K562 (cell line): ENCODE results near the gene ISG20L2. TPM values are rescaled to one million over a fixed set of nuclear protein-coding genes. Genes with fewer than 3 reads are reported as not detected.
A peak's percentile ranks its signal among the peaks of the same experiment; 100 is the strongest.

Source experiments
- ATAC-seq: fragments of 200-7000 bp; cut with Tn5 transposase; 3 replicates; pipeline ENCODE4 v1.9.1; 2020; ENCODE audit warnings: moderate library complexity
- BruUV-seq: library from RNA; stranded (reverse); fragments of 400-500 nt; replicated peaks from 2 replicates; lab custom pipeline; 2021; lab: Mats Ljungman, UMichigan
- CTCF ChIA-PET: fragments of 300-600 bp; formaldehyde crosslinking; extraction: SDS; loops from one replicate; lab custom pipeline; 2021; ENCODE audit warnings: low intra/inter-chr PET ratio; lab: Yijun Ruan, JAX
- POLR2A ChIA-PET: fragments of 300-600, 350-650 bp; sonication (Branson Sonifier 250); formaldehyde crosslinking; extraction: SDS; loops from one replicate; lab custom pipeline; 2021; ENCODE audit warnings: antibody characterized with exemption, inconsistent platforms; lab: Yijun Ruan, JAX
- DNase-seq, 4 experiments: peaks; one replicate each; pipeline versions ENCODE4 v3.0.0 to v3.0.0-alpha.2; 2011 to 2018; ENCODE audit warnings: low spot score in 3 of 4, mixed read lengths in 3 of 4; ENCODE audit errors: extremely low read depth in 1 of 4
- FAIRE-seq: peaks from 2 replicates; lab custom pipeline; 2011; peaks lifted over from hg19 to GRCh38; lab: Jason Lieb, UNC
- H2AFZ ChIP-seq: 2 replicates; pipeline ENCODE4 v1.6.0; 2011; ENCODE audit warnings: low read depth, low read length, control low read depth, inconsistent platforms
- H3K27ac ChIP-seq: fragments of 200-600 bp; 3 replicates; pipeline ENCODE4 v1.8.0; 2011; ENCODE audit warnings: low read depth, mild to moderate bottlenecking, control low read depth, inconsistent platforms, low read length, moderate library complexity, mixed read lengths; ENCODE audit errors: extremely low read depth
- H3K27me3 ChIP-seq, 2 experiments: fragments of 300-600 bp in 1 of 2; 2 replicates in 1 of 2; 3 replicates in 1 of 2; pipeline versions ENCODE4 v1.6.0 to v1.8.0; 2011; ENCODE audit warnings: inconsistent platforms in 2 of 2, low read length in 2 of 2, mild to moderate bottlenecking in 1 of 2, mixed read lengths in 1 of 2, moderate library complexity in 1 of 2; ENCODE audit not compliant: control insufficient read depth in 2 of 2, insufficient read depth in 2 of 2
- H3K36me3 ChIP-seq: fragments of 300-600 bp; 3 replicates; pipeline ENCODE4 v1.8.0; 2011; ENCODE audit warnings: mild to moderate bottlenecking, low read length, inconsistent platforms; ENCODE audit not compliant: control insufficient read depth, insufficient read depth
- H3K4me1 ChIP-seq, 2 experiments: fragments of 200-600 bp in 1 of 2; replicated peaks in 1 of 2; 2 replicates in 1 of 2; 3 replicates in 1 of 2; pipeline versions ENCODE4 v1.5.1 to v1.8.0; 2011; ENCODE audit warnings: inconsistent platforms in 2 of 2, low read length in 2 of 2, mild to moderate bottlenecking in 1 of 2, mixed read lengths in 1 of 2, moderate library complexity in 1 of 2; ENCODE audit not compliant: control insufficient read depth in 2 of 2, insufficient read depth in 2 of 2
- H3K4me2 ChIP-seq: 2 replicates; pipeline ENCODE4 v1.6.1; 2011; ENCODE audit warnings: low read length, control low read depth, inconsistent platforms, mixed read lengths; ENCODE audit not compliant: insufficient read depth
- H3K4me3 ChIP-seq: fragments of 200-600 bp; sonication (generic), shearing (Covaris generic); 2 replicates; pipeline ENCODE4 v1.5.1; 2016; ENCODE audit warnings: control low read depth, inconsistent platforms
- H3K79me2 ChIP-seq: fragments of 200-600 bp; 3 replicates; pipeline ENCODE4 v1.8.0; 2011; ENCODE audit warnings: low read length, inconsistent platforms; ENCODE audit not compliant: control insufficient read depth, insufficient read depth
- H3K9ac ChIP-seq, 2 experiments: 2 replicates each; pipeline versions ENCODE4 v1.6.0 to v1.6.1; 2011; ENCODE audit warnings: low read depth in 2 of 2, low read length in 2 of 2, control low read depth in 1 of 2, inconsistent platforms in 1 of 2, mild to moderate bottlenecking in 1 of 2, mixed read lengths in 1 of 2; ENCODE audit not compliant: insufficient read depth in 1 of 2
- H3K9me1 ChIP-seq: one replicate; pipeline ENCODE4 v1.6.0; 2011; ENCODE audit warnings: inconsistent platforms, mild to moderate bottlenecking, low read length, moderate library complexity; ENCODE audit not compliant: control insufficient read depth, insufficient read depth
- H3K9me3 ChIP-seq: replicated peaks from 2 replicates; pipeline ENCODE4 v1.5.1; 2011; ENCODE audit warnings: low read depth, low read length, inconsistent platforms; ENCODE audit not compliant: control insufficient read depth, insufficient read depth
- H4K20me1 ChIP-seq: replicated peaks from 2 replicates; pipeline ENCODE4 v1.6.1; 2011; ENCODE audit warnings: low read length, inconsistent platforms, mixed read lengths; ENCODE audit not compliant: control insufficient read depth, insufficient read depth
- AFF4 ChIP-seq: sonication (generic); formaldehyde crosslinking; IDR thresholded peaks from 2 replicates; pipeline ENCODE4 v1.8.0; 2023; ENCODE audit warnings: mild to moderate bottlenecking, missing genetic modification reagents
- ELF2 ChIP-seq: fragments of 250-450 bp; sonication (Bioruptor Pico); IDR thresholded peaks from 2 replicates; pipeline ENCODE4 v1.5.0; 2021; ENCODE audit warnings: mild to moderate bottlenecking
- FIP1L1 ChIP-seq: fragments of 200-400 bp; formaldehyde crosslinking; IDR thresholded peaks from 2 replicates; pipeline ENCODE4 v1.6.1; 2018; ENCODE audit warnings: mild to moderate bottlenecking, low read depth, low read length; ENCODE audit not compliant: poor library complexity, severe bottlenecking
- HDGF ChIP-seq: fragments of 450-650 bp; IDR thresholded peaks from 2 replicates; pipeline ENCODE4 v1.6.1; 2016
- KDM4B ChIP-seq, 2 experiments: fragments of 450-650 bp in 1 of 2; sonication (generic) in 1 of 2; IDR thresholded peaks; 2 replicates each; pipeline ENCODE4 v1.6.1; 2016 to 2017; ENCODE audit warnings: borderline replicate concordance in 2 of 2, antibody characterized with exemption in 1 of 2, low read depth in 1 of 2, mild to moderate bottlenecking in 1 of 2
- MYC ChIP-seq, 2 experiments: fragments of 250-450 bp in 1 of 2; sonication (Bioruptor Pico) in 1 of 2; IDR thresholded peaks; 2 replicates each; pipeline versions ENCODE4 v1.5.1 to v1.6.1; 2012 to 2021; ENCODE audit warnings: low read depth in 2 of 2, borderline replicate concordance in 1 of 2, improper control_type of control experiment in 1 of 2, low read length in 1 of 2, mild to moderate bottlenecking in 1 of 2, moderate library complexity in 1 of 2
- NFE2 ChIP-seq: IDR thresholded peaks from 2 replicates; pipeline ENCODE4 v1.6.1; 2014; ENCODE audit warnings: antibody characterized with exemption, low read depth
- NR3C1 ChIP-seq: sonication (generic); formaldehyde crosslinking; IDR thresholded peaks from 2 replicates; pipeline ENCODE4 v1.8.1; 2022; ENCODE audit warnings: missing genetic modification reagents
- PREB ChIP-seq: sonication (generic); formaldehyde crosslinking; IDR thresholded peaks from 2 replicates; pipeline ENCODE4 v1.8.1; 2023; ENCODE audit warnings: mild to moderate bottlenecking, missing genetic modification reagents
- SMAD1 ChIP-seq: fragments of 150-350 bp; IDR thresholded peaks from 2 replicates; pipeline ENCODE4 v1.6.1; 2014; ENCODE audit warnings: low read length, low read depth; ENCODE audit not compliant: partially characterized antibody
- ZNF143 ChIP-seq: sonication (generic); formaldehyde crosslinking; IDR thresholded peaks from 2 replicates; pipeline ENCODE4 v1.9.0; 2022; ENCODE audit warnings: mild to moderate bottlenecking, missing genetic modification reagents
- ZNF41 ChIP-seq: fragments of 250-450 bp; sonication (Bioruptor Pico); conservative IDR thresholded peaks from 2 replicates; pipeline ENCODE4 v1.4.0; 2020; ENCODE audit warnings: mild to moderate bottlenecking
- ZNF57 ChIP-seq: fragments of 450-650 bp; formaldehyde crosslinking; IDR thresholded peaks from 2 replicates; pipeline ENCODE4 v1.4.0; 2020; ENCODE audit warnings: mild to moderate bottlenecking, moderate library complexity
- ZNF740 ChIP-seq, 3 experiments: fragments of 200-800 bp in 1 of 3; sonication (Bioruptor generic) in 1 of 3; sonication (generic) in 1 of 3; formaldehyde crosslinking in 1 of 3; IDR thresholded peaks; 2 replicates each; pipeline versions ENCODE4 v1.6.1 to v1.8.0; 2016 to 2022; ENCODE audit warnings: mild to moderate bottlenecking in 2 of 3, missing compliant biosample characterization in 2 of 3, missing genetic modification characterization in 2 of 3, missing genetic modification reagents in 1 of 3
- WGBS: fragments of 100-300 bp; shearing (Covaris generic); methylation state at CpG from one replicate; pipeline ENCODE4 v1.1.6; 2016; ENCODE audit warnings: low coverage, mixed read lengths; ENCODE audit not compliant: insufficient coverage; ENCODE audit errors: missing lambda C conversion rate; 5-methylcytosine and 5-hydroxymethylcytosine counted together
- in situ Hi-C: fragments of 300-500 bp; cut with MboI; formaldehyde crosslinking; loops from 4 replicates; pipeline ENCODE4 v1.15.0; 2018; ENCODE audit warnings: inconsistent platforms, mixed read lengths
- intact Hi-C: fragments of 100-400 bp; cut with micrococcal nuclease; formaldehyde crosslinking; loops from 2 replicates; pipeline ENCODE4 v1.14.2; 2022
- polyA plus RNA-seq, 8 experiments: library from polyadenylated mRNA; depleted of rRNA in 4 of 8; stranded (reverse) in 5 of 8; unstranded in 3 of 8; fragments of >200 nt; fragmentation: Nextera tagmentation in 2 of 8; fragmentation: Illumina TruSeq in 1 of 8; extraction: Ambion mirVana in 2 of 8; extraction: Trizol in 1 of 8; gene quantifications; 2 replicates each; pipeline versions ENCODE4 v1.2.1 to v1.2.3, GENCODE V29; 2011 to 2014; ENCODE audit warnings: inconsistent platforms in 1 of 8, missing spikeins in 1 of 8
- total RNA-seq, 7 experiments: library from RNA; depleted of rRNA in 6 of 7; stranded (reverse); fragments of >200 nt in 6 of 7; fragmentation: Illumina TruSeq in 2 of 7; extraction: Trizol in 2 of 7; gene quantifications; 2 replicates each; pipeline versions ENCODE4 v1.2.1 to v1.2.3, GENCODE V29; 2011 to 2021; ENCODE audit warnings: low replicate concordance in 1 of 7

Gene ISG20L2
- total and polyA plus RNA-seq, 9 of the 15 experiments (the other 6 are each of a cell fraction or from before 2014, with no cell fraction given), result 21.3 to 130 (median 50.3) TPM

- Histone ChIP-seq H3K4me2 (peak overlapping the region; percentile 87), H3K4me1 (peaks cover 7 to 26% of the 10 kb centered on the region in 2 experiments; a peak in 4 of 5 replicates), H3K9me3 (no peaks in the 10 kb centered on the region), H3K79me2 (no peaks in the 10 kb centered on the region), H3K36me3 (no peaks in the 10 kb centered on the region), H3K4me3 (peak overlapping the region; percentile 47; the same call in 1 of the 2 replicates), H3K27me3 (no peaks in the 10 kb centered on the region), H4K20me1 (no peaks in the 10 kb centered on the region), H3K27ac (peak overlapping the region; percentile 30; the same call in 1 of the 3 replicates), H3K9ac (peak overlapping the region; percentile 64 to 87), H2AFZ (peak overlapping the region; percentile 99), H3K9me1 (no peaks in the 10 kb centered on the region)
- in situ Hi-C loops, result no loop called here
- intact Hi-C loops, result loop anchor here (1.0 kb wide), 2 partner anchors 18 to 19 kb away; no protein-coding TSS in a partner anchor
- BruUV-seq, result no TSS peak
- peak in 3 of 4 experiments; percentile 33 to 51 (median 48) for DNase-seq
- peak; percentile 12 for ATAC-seq
- ChIA-PET POLR2A (interaction anchor here (0.5 to 3.0 kb wide), 11 partner anchors 8 to 541 kb away, joined by 3 to 21 read pairs (median 5); partner anchors contain the start of genes METTL25B and MRPL24), CTCF (interaction anchor here (0.8 to 4.4 kb wide), 5 partner anchors 14 to 47 kb away, joined by 3 to 64 read pairs (median 9); no protein-coding TSS in a partner anchor)
- WGBS, result 22% methylated on average over 19 of the region's 29 CpGs
- FAIRE-seq, result no peak
- TF ChIP-seq NR3C1 (CRISPR knock-in tag) (no peak), ZNF740 (CRISPR knock-in tag; IDR thresholded peaks at IDR 0.05) (no peak), ZNF740 (tag; IDR thresholded peaks at IDR 0.05) (no peak), ELF2 (no peak), ZNF143 (CRISPR knock-in tag) (no peak), HDGF (no peak), KDM4B (IDR thresholded peaks at IDR 0.05; ENCODE audit: borderline replicate concordance in 2 of 2, low read depth in 1 of 2) (no peak), PREB (CRISPR knock-in tag) (no peak), SMAD1 (no peak), AFF4 (CRISPR knock-in tag) (no peak), FIP1L1 (no peak), ZNF57 (CRISPR knock-in tag) (no peak), MYC (IDR thresholded peaks at IDR 0.05; ENCODE audit: low read depth, low read length) (peak; percentile 50; the same call in 1 of the 2 replicates), MYC (CRISPR knock-in tag; IDR thresholded peaks at IDR 0.05; ENCODE audit: borderline replicate concordance, low read depth) (no peak), NFE2 (no peak), ZNF41 (CRISPR knock-in tag) (no peak)
Observed at GRCh38 chr1:156706657-156707416, 21.7 kb downstream of the ISG20L2 start.
